Astrocyte of the cerebellum (primary cell): ENCODE data around the gene GPR61.

ENCODE experiments used
- DNase-seq: peaks from one replicate; pipeline ENCODE4 v3.0.0-alpha.2; 2011; ENCODE audit warnings: low read depth
- H3K4me3 ChIP-seq: 2 replicates; pipeline ENCODE4 v1.5.1; 2011; ENCODE audit warnings: mild to moderate bottlenecking, low read depth, low read length, moderate library complexity
- in situ Hi-C: cut with HindIII; loops from 2 replicates; pipeline ENCODE4 v1.10.0; 2017; ENCODE audit warnings: low sequenced_read_pairs
- TF ChIP-seq, protein P1 (sequence below): IDR thresholded peaks from 2 replicates; pipeline ENCODE4 v1.5.1; 2012; ENCODE audit warnings: low read length, low read depth, moderate library complexity, mild to moderate bottlenecking; ENCODE audit errors: missing control alignments

Gene GPR61

GRCh38 chr1:109534307-109534858 is 5.3 kb upstream of the GPR61 start:
- no peak overlapping the region for H3K4me3 ChIP-seq
- DNase-seq, result no peak
- in situ Hi-C loops, result loop anchor here (10.0 kb wide), 1 partner anchor 110 kb away; no protein-coding TSS in a partner anchor
- TF ChIP-seq, protein P1, sequence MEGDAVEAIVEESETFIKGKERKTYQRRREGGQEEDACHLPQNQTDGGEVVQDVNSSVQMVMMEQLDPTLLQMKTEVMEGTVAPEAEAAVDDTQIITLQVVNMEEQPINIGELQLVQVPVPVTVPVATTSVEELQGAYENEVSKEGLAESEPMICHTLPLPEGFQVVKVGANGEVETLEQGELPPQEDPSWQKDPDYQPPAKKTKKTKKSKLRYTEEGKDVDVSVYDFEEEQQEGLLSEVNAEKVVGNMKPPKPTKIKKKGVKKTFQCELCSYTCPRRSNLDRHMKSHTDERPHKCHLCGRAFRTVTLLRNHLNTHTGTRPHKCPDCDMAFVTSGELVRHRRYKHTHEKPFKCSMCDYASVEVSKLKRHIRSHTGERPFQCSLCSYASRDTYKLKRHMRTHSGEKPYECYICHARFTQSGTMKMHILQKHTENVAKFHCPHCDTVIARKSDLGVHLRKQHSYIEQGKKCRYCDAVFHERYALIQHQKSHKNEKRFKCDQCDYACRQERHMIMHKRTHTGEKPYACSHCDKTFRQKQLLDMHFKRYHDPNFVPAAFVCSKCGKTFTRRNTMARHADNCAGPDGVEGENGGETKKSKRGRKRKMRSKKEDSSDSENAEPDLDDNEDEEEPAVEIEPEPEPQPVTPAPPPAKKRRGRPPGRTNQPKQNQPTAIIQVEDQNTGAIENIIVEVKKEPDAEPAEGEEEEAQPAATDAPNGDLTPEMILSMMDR, result no peak

DNA sequence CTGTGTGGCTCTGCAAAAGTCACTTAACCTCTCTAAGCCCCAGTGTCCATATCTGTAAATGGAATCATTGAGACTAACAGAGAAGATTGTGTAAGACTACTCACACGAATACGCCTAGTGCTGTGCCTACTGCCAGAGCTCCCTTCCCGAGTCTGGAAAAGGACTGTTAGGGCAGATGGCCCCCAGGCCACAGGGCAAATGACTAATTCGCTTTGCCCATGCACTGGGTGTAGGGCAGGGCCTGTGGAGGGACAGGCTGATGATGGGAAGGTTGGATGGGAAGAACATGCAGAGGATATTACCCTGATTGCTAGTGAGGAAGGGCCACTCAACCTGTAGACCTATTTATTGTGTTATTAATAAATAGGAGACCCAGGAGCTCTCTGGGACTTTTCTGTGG is 4.2 kb upstream of the GPR61 start:
- H3K4me3 ChIP-seq, result no peak overlapping the region
- in situ Hi-C loops, result loop anchor here (5.0 to 10.0 kb wide), 3 partner anchors 43 to 232 kb away; partner anchors contain the start of gene CYB561D1
- TF ChIP-seq, protein P1, result no peak
- no peak for DNase-seq

DNA sequence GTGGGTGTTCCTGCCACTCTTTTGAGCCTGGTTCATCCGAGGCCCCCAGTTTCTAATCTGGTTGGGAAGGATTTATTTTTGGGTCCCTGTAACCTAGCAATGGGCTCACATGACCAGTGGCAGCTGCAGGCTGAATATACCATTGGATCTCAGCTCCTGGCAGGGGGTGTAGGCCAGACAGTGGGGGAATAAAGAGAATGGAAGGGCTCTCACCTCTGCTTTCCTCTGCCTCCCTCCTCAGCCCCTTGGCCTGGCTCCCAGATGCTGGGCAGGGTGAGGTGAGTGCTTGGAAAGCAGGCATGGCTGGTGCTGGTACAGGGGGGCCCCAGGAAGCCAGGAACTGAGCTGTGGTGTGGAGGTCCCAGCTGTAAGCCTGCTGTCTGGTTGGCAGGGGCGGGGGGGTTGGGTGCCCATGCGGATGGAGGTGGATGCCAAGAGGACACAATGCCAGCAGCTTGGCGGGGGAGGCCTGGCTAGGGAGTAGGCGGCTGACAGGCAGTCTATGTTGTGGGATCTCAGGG is 3.6 kb upstream of the GPR61 start:
- no peak for DNase-seq
- TF ChIP-seq, protein P1, result no peak
- no peak overlapping the region for H3K4me3 ChIP-seq
- in situ Hi-C loops, result loop anchor here (5.0 to 10.0 kb wide), 3 partner anchors 44 to 231 kb away; partner anchors contain the start of gene CYB561D1

DNA sequence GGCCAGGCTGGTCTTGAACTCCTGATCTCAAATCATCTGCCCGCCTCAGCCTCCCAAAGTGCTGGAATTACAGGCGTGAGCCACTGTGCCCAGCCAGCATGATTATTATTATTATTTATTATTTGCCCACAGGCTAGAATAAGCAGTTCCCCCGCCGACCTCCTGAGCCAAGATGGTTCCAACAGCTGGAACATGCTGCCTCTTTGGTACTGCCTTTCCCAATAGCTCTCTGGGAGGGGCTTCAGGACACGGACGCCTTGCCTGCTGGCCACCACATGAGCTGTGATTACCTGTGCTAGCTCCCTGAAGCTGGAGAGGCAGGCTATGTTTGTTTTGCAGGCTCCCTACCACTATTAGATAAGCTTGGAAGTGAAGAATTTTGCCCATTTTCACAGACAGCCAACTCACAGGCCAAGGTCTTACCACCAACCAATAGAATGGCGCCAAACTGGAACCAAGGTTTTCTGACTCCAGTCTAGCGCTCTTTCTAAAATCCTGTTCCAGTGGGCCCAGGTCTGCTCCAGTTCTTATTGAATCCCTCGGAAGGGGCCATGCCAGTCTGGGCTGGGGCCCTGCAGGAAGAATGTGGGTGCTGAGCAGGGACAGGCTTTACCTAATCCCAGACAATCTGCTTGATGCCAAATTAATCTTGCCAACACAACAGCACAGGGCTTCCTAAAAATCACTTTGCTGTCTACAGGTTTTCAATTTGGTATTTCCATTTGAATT is 2.1 kb upstream of the GPR61 start:
- in situ Hi-C loops, result loop anchor here (5.0 to 10.0 kb wide), 3 partner anchors 45 to 230 kb away; partner anchors contain the start of gene CYB561D1
- H3K4me3 ChIP-seq, result no peak overlapping the region
- DNase-seq, result no peak
- TF ChIP-seq, protein P1, result no peak

DNA sequence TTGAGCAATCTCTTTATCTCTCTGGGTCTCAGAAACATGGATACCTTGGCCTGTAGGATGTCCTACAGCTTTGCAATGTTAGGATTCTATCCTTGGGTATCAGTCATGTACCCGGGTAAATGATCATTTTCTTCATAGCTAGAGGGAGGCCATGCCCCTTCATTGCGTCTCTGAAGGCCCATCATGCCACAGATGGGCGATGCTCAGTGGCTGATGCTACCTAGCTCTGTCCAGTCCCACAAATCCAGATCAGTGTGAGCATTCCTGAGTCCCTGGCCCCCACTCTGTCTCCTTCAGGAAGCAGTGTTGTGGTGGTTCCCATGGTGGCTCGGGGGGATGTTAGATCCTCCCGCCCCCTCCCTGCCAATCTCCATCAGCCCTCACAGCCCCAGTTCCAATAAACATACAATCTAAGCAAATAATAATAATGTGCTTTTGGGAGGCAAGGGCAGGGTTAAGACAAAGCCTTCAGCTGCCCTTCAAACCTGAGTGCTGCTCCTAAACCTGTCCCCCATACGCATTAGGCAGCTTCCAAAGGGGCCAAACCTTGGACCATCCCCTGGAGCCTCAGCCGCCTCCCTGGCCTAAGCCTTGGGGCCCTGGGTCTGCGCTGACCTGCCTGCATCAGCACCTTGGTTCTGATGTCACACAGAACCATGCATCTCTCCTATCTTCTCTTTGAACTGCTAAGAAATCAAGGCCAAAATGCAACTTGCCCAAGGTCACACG is 681 bp upstream of the GPR61 start:
- TF ChIP-seq, protein P1, result no peak
- in situ Hi-C loops, result loop anchor here (5.0 to 10.0 kb wide), 3 partner anchors 47 to 228 kb away; partner anchors contain the start of gene CYB561D1

GRCh38 chr1:109541102-109541501 is 1.4 kb downstream of the GPR61 start:
- H3K4me3 ChIP-seq, result no peak overlapping the region
- no peak for DNase-seq
- in situ Hi-C loops, result loop anchor here (10.0 kb wide), 1 partner anchor 164 kb away; no protein-coding TSS in a partner anchor
- TF ChIP-seq, protein P1, result no peak

More for the DNA sequence above, 681 bp upstream of the GPR61 start:
- no peak for DNase-seq
- no peak overlapping the region for H3K4me3 ChIP-seq
